Spinal cord (tissue), 10 donors: ENCODE data around the gene BCAS1. TPM values are rescaled to one million over a fixed set of nuclear protein-coding genes. Genes with fewer than 3 reads are reported as not detected.

ENCODE experiments used
- DNase-seq, 6 donors: peaks; one replicate each; pipeline versions ENCODE4 v3.0.0 to v3.0.0-alpha.2; 2013 to 2015; ENCODE audit warnings: low spot score in 6 of 6, low read depth in 4 of 6
- H3K27ac ChIP-seq: one replicate; pipeline ENCODE4 v1.5.1; 2013; ENCODE audit warnings: low read depth, low read length, control low read depth
- H3K27me3 ChIP-seq: one replicate; pipeline ENCODE4 v1.6.1; 2013; ENCODE audit warnings: low read length; ENCODE audit not compliant: control insufficient read depth, insufficient read depth
- H3K36me3 ChIP-seq: one replicate; pipeline ENCODE4 v1.6.1; 2013; ENCODE audit warnings: low read length; ENCODE audit not compliant: control insufficient read depth, insufficient read depth
- H3K4me1 ChIP-seq: one replicate; pipeline ENCODE4 v1.6.1; 2013; ENCODE audit warnings: low read length; ENCODE audit not compliant: control insufficient read depth, insufficient read depth
- H3K4me3 ChIP-seq: one replicate; pipeline ENCODE4 v1.5.1; 2013; ENCODE audit warnings: low read depth, low read length, control low read depth
- H3K9me3 ChIP-seq: one replicate; pipeline ENCODE4 v1.6.1; 2013; ENCODE audit warnings: low read length; ENCODE audit not compliant: control insufficient read depth, insufficient read depth
- WGBS: methylation state at CpG from one replicate; pipeline ENCODE4 v1.1.5; 2013; ENCODE audit warnings: missing lambda C conversion rate; ENCODE audit not compliant: insufficient coverage; 5-methylcytosine and 5-hydroxymethylcytosine counted together
- polyA plus RNA-seq, 2 donors: library from polyadenylated mRNA; unstranded; fragments of 120-200 nt; gene quantifications; one replicate each; pipeline ENCODE4 v1.2.1, GENCODE V29; 2013; ENCODE audit not compliant: insufficient read length in 2 of 2
- total RNA-seq, 2 donors: library from RNA; depleted of rRNA in 1 of 2; stranded (reverse); fragments of 120-200 nt in 1 of 2; fragments of >200 nt in 1 of 2; gene quantifications; one replicate each; pipeline versions ENCODE4 v1.2.3 to v1.2.4, GENCODE V29; 2013 to 2014
- donor health status: healthy.

BCAS1 gene
- total and polyA plus RNA-seq, 4 donors: 93.3 to 402 (median 189) TPM

GRCh38 chr20:53947501-53948195 is 122.7 kb downstream of the BCAS1 start:
- H3K36me3 ChIP-seq: peaks cover 7% of the 10 kb centered on the region
- H3K9me3 ChIP-seq: peaks cover under 1% of the 10 kb centered on the region
- DNase-seq: no peak
- peaks cover 16% of the 10 kb centered on the region for H3K4me1 ChIP-seq
- 91% methylated on average over 17 of the region's 17 CpGs for WGBS
- no peak overlapping the region for H3K4me3 ChIP-seq
- no peak overlapping the region for H3K27ac ChIP-seq
- no peaks in the 10 kb centered on the region for H3K27me3 ChIP-seq

- 93% methylated on average over 3 of the region's 4 CpGs for WGBS
- Histone ChIP-seq H3K9me3 (no peaks in the 10 kb centered on the region), H3K27ac (no peak overlapping the region), H3K36me3 (peaks cover 7% of the 10 kb centered on the region), H3K4me3 (no peak overlapping the region), H3K4me1 (peaks cover 23% of the 10 kb centered on the region), H3K27me3 (no peaks in the 10 kb centered on the region)
- DNase-seq: no peak
Observed at GRCh38 chr20:53946106-53946505, 124.3 kb downstream of the BCAS1 start.

- Histone ChIP-seq H3K27me3 (no peaks in the 10 kb centered on the region), H3K9me3 (no peaks in the 10 kb centered on the region), H3K27ac (no peak overlapping the region), H3K36me3 (peaks cover 7% of the 10 kb centered on the region), H3K4me3 (no peak overlapping the region), H3K4me1 (peaks cover 23% of the 10 kb centered on the region)
- no peak for DNase-seq
- WGBS: no CpG with 5 or more reads among the region's 2 CpGs
Observed at GRCh38 chr20:53945478-53945877, 124.9 kb downstream of the BCAS1 start.

- H3K27ac ChIP-seq: no peak overlapping the region
- no peak for DNase-seq
- H3K4me1 ChIP-seq: peaks cover 23% of the 10 kb centered on the region
- no peaks in the 10 kb centered on the region for H3K27me3 ChIP-seq
- H3K36me3 ChIP-seq: peaks cover 7% of the 10 kb centered on the region
- H3K4me3 ChIP-seq: no peak overlapping the region
- WGBS: 95% methylated on average over 4 of the region's 7 CpGs
- H3K9me3 ChIP-seq: no peaks in the 10 kb centered on the region
Observed at GRCh38 chr20:53944796-53945195, 125.6 kb downstream of the BCAS1 start.

- no peaks in the 10 kb centered on the region for H3K9me3 ChIP-seq
- peaks cover 18% of the 10 kb centered on the region for H3K4me1 ChIP-seq
- H3K27ac ChIP-seq: no peak overlapping the region
- peaks cover 3% of the 10 kb centered on the region for H3K36me3 ChIP-seq
- peak overlapping the region; percentile 26 for H3K4me3 ChIP-seq
- 8% methylated on average over 4 of the region's 11 CpGs for WGBS
- no peaks in the 10 kb centered on the region for H3K27me3 ChIP-seq
- peak in 4 of 6 donors; percentile 31 to 86 (median 62) for DNase-seq
Observed at GRCh38 chr20:53943522-53944291, 126.7 kb downstream of the BCAS1 start.

GRCh38 chr20:53942973-53943372 is 127.4 kb downstream of the BCAS1 start:
- no peak for DNase-seq
- Histone ChIP-seq H3K4me3 (no peak overlapping the region), H3K27me3 (no peaks in the 10 kb centered on the region), H3K36me3 (peaks cover 3% of the 10 kb centered on the region), H3K9me3 (no peaks in the 10 kb centered on the region), H3K4me1 (peaks cover 18% of the 10 kb centered on the region), H3K27ac (no peak overlapping the region)
- 100% methylated on average over 1 of the region's 3 CpGs for WGBS

GRCh38 chr20:53942472-53942816 is 128.0 kb downstream of the BCAS1 start:
- peak overlapping the region; percentile 79 for H3K27ac ChIP-seq

GRCh38 chr20:53941680-53942471 is 128.5 kb downstream of the BCAS1 start:
- H3K4me1 ChIP-seq: peaks cover 18% of the 10 kb centered on the region

More at GRCh38 chr20:53942472-53942816, 128.0 kb downstream of the BCAS1 start:
- WGBS: 84% methylated on average over 6 of the region's 6 CpGs
- Histone ChIP-seq H3K4me3 (no peak overlapping the region), H3K9me3 (no peaks in the 10 kb centered on the region), H3K36me3 (peaks cover 2% of the 10 kb centered on the region), H3K4me1 (peaks cover 18% of the 10 kb centered on the region), H3K27me3 (no peaks in the 10 kb centered on the region)
- DNase-seq: no peak

GRCh38 chr20:53940907-53941545 is 129.4 kb downstream of the BCAS1 start:
- Histone ChIP-seq H3K4me1 (peaks cover 18% of the 10 kb centered on the region), H3K27ac (peak overlapping the region; percentile 79), H3K9me3 (no peaks in the 10 kb centered on the region), H3K4me3 (peak overlapping the region; percentile 48), H3K36me3 (no peaks in the 10 kb centered on the region), H3K27me3 (no peaks in the 10 kb centered on the region)
- DNase-seq: peak in 5 of 6 donors; percentile 50 to 88 (median 58)
- 8% methylated on average over 2 of the region's 6 CpGs for WGBS

More at GRCh38 chr20:53941680-53942471, 128.5 kb downstream of the BCAS1 start:
- peak in 5 of 6 donors; percentile 11 to 70 (median 31) for DNase-seq
- Histone ChIP-seq H3K9me3 (no peaks in the 10 kb centered on the region), H3K4me3 (peak overlapping the region; percentile 48), H3K27ac (peak overlapping the region; percentile 79), H3K36me3 (no peaks in the 10 kb centered on the region), H3K27me3 (no peaks in the 10 kb centered on the region)
- WGBS: 20% methylated on average over 6 of the region's 7 CpGs
